Muscle of back (tissue), 11 donors: Measurements from ENCODE around the gene ZNF407. TPM values are rescaled to one million over a fixed set of nuclear protein-coding genes. Genes with fewer than 3 reads are reported as not detected.
A peak's percentile ranks its signal among the peaks of the same experiment; 100 is the strongest.

ENCODE experiments used
- DNase-seq, 3 donors: peaks; one replicate each; pipeline versions ENCODE4 v3.0.0 to v3.0.0-alpha.2; 2013
- polyA plus RNA-seq, 10 donors: library from polyadenylated mRNA; unstranded; fragments of 120-200 nt; gene quantifications; one replicate each; pipeline ENCODE4 v1.2.1, GENCODE V29; 2013; ENCODE audit not compliant: insufficient read length in 10 of 10

ZNF407 gene
- polyA plus RNA-seq, 10 donors, result 4.8 to 7.5 (median 6.0) TPM

- DNase-seq, result no peak
These were observed 228.9 kb downstream of the ZNF407 start for GRCh38 chr18:74826572-74826971.

GRCh38 chr18:74828200-74828599 lies 230.5 kb downstream of the ZNF407 start:
- peak in 2 of 3 donors; percentile 36 to 53 for DNase-seq

- peak in 1 of 3 donors; percentile 31 for DNase-seq
These were observed 234.0 kb downstream of the ZNF407 start for GRCh38 chr18:74831571-74832250.

GRCh38 chr18:74832381-74832780 lies 234.7 kb downstream of the ZNF407 start:
- no peak for DNase-seq

- no peak for DNase-seq
These were observed 235.3 kb downstream of the ZNF407 start for GRCh38 chr18:74832999-74833398.

- no peak for DNase-seq
These were observed 237.0 kb downstream of the ZNF407 start for GRCh38 chr18:74834424-74835309.

- DNase-seq, result peak; percentile 24 to 33 (median 30)
These were observed 238.8 kb downstream of the ZNF407 start for GRCh38 chr18:74836296-74837139.

GRCh38 chr18:74840492-74841167 lies 243.0 kb downstream of the ZNF407 start:
- DNase-seq, result no peak

GRCh38 chr18:74841248-74841647 lies 243.6 kb downstream of the ZNF407 start:
- DNase-seq, result peak in 1 of 3 donors; percentile 26

- DNase-seq, result no peak
These were observed 251.6 kb downstream of the ZNF407 start for GRCh38 chr18:74849301-74849700.

- DNase-seq, result no peak
These were observed 258.8 kb downstream of the ZNF407 start for GRCh38 chr18:74856434-74856833.

- no peak for DNase-seq
These were observed 259.3 kb downstream of the ZNF407 start for GRCh38 chr18:74856928-74857327.

- DNase-seq, result no peak
These were observed 260.2 kb downstream of the ZNF407 start for GRCh38 chr18:74857901-74858300.

- DNase-seq, result no peak
These were observed 263.5 kb downstream of the ZNF407 start for GRCh38 chr18:74861154-74861553.

- no peak for DNase-seq
These were observed 264.4 kb downstream of the ZNF407 start for GRCh38 chr18:74862094-74862493.

- DNase-seq, result no peak
These were observed 268.9 kb downstream of the ZNF407 start for GRCh38 chr18:74866577-74866976.

- no peak for DNase-seq
These were observed 270.8 kb downstream of the ZNF407 start for GRCh38 chr18:74868461-74868860.

- no peak for DNase-seq
These were observed 272.5 kb downstream of the ZNF407 start for GRCh38 chr18:74869904-74870863.

GRCh38 chr18:74870950-74871349 lies 273.3 kb downstream of the ZNF407 start:
- DNase-seq, result no peak

GRCh38 chr18:74873629-74874028 lies 276.0 kb downstream of the ZNF407 start:
- no peak for DNase-seq
